NCI-H526 (cell line): ENCODE results near the gene ATP10D.

Experiments used
- DNase-seq, 2 experiments: peaks; one replicate each; lab custom pipeline; 2025; lab: John Stamatoyannopoulos, UW

The ATP10D gene

DNA sequence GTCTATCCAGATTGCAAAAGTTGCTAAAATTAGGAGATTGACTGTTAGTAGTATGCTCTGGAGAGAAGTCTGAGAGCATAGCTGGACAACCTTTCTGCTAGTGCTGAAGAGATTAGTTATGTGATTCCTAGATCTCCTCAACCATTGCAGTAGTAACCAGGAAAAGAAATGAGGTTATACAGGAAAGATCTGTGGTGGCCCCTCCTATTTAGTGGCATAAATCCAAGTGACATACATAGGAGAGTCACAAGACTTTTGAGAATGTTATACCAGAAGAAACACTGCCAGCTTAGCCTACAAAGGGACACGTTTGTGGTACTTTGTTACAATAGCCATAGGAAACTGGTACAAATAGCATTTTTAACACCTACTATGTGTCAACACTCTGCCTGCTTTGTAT is 105.2 kb downstream of the ATP10D start:
- no peak for DNase-seq

DNA sequence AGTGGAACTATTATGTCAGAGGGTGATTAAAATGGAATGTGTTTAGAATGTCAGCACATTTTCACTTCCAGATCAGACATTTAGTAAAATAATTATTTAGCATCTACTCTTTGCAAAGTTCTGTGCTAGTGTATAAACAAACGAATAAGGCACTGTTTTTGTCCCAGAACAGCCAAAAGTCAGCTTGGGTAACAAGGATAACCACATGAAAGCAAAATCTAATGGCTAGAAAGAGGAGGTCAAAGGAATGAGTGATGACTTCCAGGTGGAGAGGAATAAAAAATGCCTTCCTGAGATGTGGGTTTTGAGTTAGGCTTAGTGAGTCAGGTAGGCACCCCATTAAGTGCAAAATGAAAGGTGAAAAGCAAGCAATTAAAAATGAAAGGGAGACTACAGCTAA is 112.6 kb downstream of the ATP10D start:
- no peak for DNase-seq

DNA sequence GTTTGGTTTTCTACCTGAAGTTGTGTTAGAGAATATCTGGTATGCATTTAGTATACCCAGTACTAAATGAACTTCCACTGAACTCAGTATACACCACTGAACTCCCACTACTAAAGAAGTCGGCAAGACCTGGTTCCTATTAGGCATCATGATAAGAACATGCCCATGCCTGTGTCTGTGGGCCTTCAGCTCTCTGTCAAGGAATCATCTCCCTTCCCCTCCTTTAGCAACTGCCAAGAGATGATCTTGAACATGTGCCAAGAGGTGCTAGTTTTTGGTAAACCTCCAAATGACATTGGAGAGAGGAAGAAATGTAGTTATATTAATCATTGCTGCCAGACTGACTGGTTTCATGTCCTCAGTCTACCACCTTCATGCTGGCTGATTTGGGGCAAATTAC is 113.2 kb downstream of the ATP10D start:
- no peak for DNase-seq

DNA sequence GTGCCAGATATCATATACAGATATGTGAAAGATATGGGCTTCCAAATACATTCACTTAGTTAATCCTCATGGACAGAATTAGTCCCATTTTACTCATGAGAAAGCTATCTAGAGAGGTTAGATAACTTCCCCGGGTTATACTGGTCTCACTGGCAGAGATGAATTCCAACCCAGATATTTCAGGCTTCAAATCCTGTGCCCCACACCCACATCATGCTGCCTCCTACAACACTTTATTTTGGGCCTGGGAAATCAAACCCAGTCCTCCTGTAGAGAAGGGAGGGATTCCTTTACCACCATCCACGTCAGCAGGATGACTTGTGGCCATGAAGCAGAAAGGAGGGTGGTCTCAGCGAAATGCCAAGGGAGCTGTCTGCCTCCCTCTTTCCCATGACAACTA is 113.8 kb downstream of the ATP10D start:
- no peak for DNase-seq

DNA sequence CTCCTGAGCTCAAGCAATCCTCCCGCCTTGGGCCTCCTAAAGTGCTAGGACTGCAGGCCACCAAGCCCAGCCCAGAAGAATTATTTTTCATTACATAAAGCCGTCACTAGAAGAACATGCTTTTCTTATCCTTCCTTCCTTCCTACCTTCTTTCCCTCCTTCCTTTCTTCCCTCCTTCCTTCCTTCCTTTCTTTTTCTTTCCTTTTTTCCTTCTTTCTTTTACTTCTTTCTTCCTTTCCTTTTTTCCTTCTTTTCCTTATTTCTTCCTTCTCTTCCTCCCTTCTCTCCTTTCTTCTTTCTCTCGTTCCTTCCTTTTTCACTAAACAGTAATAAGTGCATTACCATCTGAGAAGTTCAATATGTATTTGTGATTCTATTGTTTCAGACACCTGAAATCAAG is 121.4 kb downstream of the ATP10D start:
- DNase-seq: no peak

DNA sequence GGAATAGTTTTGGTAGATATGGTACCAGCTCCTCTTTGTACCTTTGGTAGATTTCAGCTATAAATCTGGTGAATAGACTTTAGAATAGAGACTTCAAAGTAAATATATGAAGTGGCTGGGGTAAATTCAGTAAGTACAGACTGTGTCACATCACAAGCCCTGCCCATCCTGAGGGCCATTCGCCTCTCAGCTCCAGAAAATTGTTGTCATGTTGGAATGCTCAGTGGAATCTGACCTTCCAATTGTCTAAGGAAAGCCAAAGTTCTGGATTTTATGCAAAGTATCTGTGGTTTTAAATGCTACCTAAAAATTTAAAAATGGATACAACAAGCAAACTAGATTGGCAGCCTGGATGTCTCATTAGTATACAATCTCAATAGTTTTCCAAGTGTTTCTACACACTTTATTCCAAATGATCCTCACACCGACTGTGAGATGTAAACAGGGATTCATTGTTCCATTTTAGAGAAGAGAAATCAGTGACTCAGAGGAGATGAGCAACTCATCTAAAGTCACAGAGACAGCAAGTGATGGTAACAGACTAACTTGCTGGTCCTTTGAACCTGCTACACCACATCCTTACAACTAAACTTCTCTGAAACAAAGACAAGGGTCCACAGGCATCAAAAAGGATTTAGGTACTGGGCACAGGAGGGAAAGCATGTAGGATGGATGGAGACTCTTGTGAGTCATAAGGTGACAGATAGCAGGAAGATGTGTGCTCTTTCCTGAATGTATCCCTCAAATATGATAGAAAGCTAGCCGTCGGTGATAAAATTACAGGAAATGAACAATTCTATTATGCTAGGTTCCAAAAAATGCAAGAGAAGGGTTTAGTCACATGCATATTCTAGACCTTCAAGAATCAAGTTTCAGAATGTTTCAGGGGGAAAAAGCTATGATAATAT is 127.3 kb downstream of the ATP10D start:
- no peak for DNase-seq

DNA sequence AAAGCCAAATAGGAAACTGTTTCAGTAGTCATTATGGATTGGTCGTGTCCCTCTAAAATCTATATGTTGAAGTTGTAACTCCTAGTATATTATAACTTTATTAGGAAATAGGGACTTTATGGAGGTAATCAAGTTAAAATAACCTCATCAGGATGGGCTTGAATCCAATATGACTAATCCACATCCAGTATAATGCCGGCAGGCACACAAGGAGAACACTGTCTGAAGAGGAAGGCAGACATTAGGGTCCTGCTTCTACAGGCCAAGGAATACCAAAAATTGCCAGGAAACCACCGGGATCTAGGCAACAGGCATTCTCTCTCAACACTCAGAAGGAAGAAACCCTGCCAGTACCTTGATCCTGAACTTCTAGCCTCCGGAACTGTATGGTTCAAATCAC is 130.3 kb downstream of the ATP10D start:
- DNase-seq: no peak

DNA sequence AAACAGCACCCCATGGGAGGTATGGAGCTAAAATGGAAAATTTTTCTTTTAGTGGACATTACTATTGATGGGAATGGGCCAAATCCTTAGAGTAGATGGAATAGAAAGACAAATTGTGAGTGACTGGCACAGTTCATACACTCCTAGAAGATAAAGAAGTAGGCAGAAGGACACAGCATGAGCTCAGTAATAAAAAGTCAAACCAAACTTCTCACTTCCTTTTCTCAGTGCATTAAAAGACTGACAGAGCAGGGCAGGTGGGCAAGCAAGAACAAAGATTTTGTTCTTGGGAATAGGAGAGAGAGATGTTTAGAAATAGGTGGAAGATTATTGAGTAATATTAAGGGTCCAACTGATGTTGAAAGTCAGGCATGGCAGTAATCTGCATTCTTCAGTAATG is 132.5 kb downstream of the ATP10D start:
- no peak for DNase-seq

DNA sequence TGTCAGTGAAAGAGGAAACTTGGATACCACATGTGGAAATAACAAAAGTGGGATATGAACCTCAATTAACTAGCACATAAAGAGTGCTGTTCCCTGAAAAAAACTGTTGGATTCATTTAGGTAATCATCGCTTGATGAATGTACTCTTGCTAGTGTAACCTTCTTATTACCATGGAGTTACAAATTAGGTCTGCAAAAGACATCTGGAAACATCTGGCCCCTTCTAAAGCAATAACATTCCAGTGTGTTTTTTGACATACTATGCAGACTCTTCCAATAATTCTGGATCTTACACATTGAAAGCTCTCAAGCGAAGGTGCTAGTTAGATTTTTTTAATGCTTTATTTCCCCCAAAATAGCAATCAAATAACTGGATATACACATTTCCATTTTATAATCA is 134.6 kb downstream of the ATP10D start:
- no peak for DNase-seq

DNA sequence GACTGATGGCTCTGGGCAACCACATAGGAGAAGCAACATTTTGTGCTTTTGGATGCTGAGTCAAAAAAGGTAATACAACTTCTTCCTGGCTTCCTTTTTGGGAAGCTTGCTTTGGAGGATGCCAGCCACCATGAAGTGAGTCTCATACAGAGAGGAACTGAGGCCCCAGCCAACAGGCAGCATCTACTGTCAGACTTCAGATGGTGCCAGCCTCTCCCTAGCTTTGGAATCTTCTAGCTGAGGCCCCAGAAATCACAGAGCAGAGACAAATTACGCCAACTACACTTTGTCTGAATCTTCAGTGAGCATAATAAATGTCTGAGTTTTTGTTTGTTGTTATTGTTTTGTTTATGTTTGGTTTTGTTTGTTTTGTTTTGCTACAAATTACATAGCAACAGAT is 136.1 kb downstream of the ATP10D start:
- no peak for DNase-seq

DNA sequence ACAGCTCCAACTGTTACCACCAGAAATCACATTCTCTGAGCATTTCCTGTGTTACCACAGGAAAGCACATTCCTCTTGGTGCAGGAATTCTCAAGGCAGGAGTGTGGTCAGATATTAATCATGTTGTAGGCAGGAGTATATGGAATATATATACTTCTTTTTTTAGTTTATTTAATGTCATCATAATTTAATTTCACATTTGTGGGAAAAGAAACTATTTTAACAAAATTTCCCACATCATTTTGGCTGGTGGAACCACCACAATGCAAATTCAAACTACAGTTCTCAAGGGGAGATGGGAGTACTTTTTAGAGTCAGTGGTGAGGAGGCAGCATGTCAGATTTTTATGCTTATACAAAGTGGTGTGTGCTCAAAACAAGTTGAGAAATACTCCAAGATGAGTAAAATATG is 139.0 kb downstream of the ATP10D start:
- DNase-seq: no peak

DNA sequence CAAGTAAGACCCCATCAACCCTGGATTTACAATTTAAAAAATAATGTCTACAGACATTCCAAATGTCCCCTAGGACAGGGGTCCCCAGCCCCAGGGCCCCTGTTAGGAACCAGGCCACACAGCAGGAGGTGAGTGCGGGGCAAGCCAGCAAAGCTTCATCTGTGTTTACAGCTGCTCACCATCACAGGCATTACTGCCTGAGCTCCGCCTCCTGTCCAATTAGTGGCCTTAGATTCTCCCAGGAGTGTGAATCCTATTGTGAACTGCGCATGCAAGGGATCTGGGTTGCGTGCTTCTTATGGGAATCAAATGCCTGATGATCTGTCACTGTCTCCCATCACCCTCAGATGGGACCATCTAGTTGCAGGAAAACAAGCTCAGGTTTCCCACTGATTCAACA is 146.1 kb downstream of the ATP10D start:
- no peak for DNase-seq

DNA sequence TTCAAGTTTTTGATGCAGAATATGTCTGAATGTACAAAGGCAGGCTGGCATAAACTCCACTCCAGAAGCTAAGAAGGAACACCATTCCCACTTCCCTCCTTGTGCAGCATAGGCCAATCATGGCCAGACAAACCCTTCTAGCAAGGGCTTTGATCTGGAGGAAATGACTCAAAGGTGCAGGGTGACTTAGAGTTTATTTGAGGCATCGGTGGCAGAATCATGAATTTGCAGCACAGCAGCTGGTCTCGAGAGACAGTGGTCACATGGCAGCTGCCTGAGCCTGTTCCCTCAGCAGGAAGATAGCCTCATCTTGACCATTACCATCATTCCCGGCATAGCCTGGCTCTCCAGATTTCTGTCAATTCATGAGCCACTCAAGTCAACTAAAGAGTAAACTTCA is 154.5 kb downstream of the ATP10D start:
- DNase-seq: no peak

DNA sequence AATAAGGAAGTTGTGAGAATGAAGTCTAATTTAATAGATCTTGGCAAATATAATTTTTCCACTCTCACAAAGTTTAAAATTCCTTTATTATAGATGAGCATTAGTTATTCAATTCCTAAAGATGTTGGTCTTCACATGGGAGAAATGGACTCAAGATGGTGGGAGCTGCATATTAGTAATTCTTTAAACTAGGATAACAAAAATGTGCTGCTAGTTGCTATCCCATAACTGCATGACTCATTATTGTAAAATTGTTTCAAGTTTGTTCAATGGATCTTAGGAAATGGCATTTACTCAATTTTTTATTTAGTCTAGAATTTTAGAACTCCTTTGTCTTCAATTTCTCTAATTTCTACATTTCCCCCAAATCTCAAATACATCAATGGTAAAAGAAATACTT is 155.8 kb downstream of the ATP10D start:
- no peak for DNase-seq

DNA sequence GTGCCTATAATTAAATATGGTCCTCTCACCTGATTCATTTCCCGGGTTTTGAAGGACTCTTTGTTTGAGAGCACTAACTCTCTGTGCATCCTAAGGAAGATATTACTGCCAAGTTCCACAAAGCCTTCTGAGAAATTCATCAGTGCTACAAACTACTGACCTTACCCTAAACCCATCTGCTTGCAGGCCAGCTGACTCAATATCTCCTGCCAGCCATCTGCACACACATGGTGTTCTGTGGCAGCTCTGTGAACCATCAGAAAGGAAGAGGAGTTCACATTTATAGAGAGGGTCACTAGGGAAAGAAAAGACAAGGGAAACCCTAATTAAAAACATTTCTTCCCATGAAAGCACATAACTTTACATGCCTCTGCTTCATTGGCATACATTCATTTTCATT is 156.7 kb downstream of the ATP10D start:
- DNase-seq: no peak

DNA sequence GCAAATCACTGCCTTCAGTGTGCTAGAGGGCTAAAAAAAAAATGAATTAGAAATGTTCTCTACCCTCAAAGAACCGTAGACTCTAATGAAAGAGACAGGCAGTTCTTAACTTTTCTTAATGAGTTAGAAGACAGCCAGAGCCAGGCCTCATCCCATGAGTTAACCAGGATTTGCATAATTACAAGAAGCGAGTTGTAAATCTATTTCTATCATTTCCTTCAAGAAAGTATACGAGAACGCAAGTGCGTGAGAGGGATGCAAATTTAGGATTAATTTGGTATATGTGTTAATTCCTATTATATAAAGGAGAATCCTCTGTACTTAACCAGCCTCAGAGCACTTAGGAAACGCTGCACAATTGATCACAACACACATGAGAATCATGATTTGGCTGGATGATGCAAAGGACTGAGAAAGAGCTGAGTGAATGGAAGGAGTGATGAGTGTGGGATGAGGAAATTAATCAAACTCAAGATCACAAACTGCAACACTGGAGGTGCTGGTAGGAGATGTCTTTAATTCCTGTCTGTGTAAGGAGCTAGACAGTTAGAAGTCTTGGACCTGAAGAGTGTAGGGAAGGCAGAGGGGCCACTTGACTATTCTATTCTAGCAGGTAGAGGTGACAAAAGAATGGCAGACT is 157.2 kb downstream of the ATP10D start:
- DNase-seq: no peak
